Immature natural killer cell (primary cell): Measurements from ENCODE around the gene WNK1. TPM values are rescaled to one million over a fixed set of nuclear protein-coding genes. Genes with fewer than 3 reads are reported as not detected.

Experiments
- DNase-seq, 3 donors: peaks; one replicate each; pipeline ENCODE4 v3.0.0; 2022; ENCODE audit warnings: mixed read lengths in 1 of 3
- H3K27ac Mint-ChIP-seq, 6 donors: one replicate each; pipeline ENCODE4 v1.8.0; 2020; ENCODE audit warnings: mixed read lengths in 6 of 6, mild to moderate bottlenecking in 5 of 6, inconsistent platforms in 4 of 6, moderate library complexity in 3 of 6
- H3K27me3 Mint-ChIP-seq, 3 donors: one replicate each; pipeline ENCODE4 v1.8.0; 2020 to 2021; ENCODE audit warnings: low read depth in 3 of 3, mild to moderate bottlenecking in 3 of 3, mixed read lengths in 3 of 3, moderate library complexity in 3 of 3, inconsistent platforms in 1 of 3
- H3K36me3 Mint-ChIP-seq, 3 donors: one replicate each; pipeline ENCODE4 v1.8.0; 2020; ENCODE audit warnings: mixed read lengths in 3 of 3, inconsistent platforms in 2 of 3, mild to moderate bottlenecking in 2 of 3
- H3K4me1 Mint-ChIP-seq, 2 donors: one replicate each; pipeline ENCODE4 v1.8.0; 2020; ENCODE audit warnings: inconsistent platforms in 2 of 2, mild to moderate bottlenecking in 2 of 2, mixed read lengths in 2 of 2, moderate library complexity in 1 of 2
- H3K4me3 Mint-ChIP-seq, 5 donors: one replicate each; pipeline ENCODE4 v1.8.0; 2020; ENCODE audit warnings: mild to moderate bottlenecking in 5 of 5, mixed read lengths in 5 of 5, inconsistent platforms in 3 of 5, moderate library complexity in 3 of 5
- H3K9me3 Mint-ChIP-seq, 6 donors: one replicate each; pipeline ENCODE4 v1.8.0; 2020; ENCODE audit warnings: mild to moderate bottlenecking in 6 of 6, mixed read lengths in 6 of 6, inconsistent platforms in 4 of 6, moderate library complexity in 3 of 6
- polyA plus RNA-seq, 3 donors: library from polyadenylated mRNA; unstranded; fragments of 300-500 nt; fragmentation: Illumina TruSeq; gene quantifications; one replicate each; pipeline ENCODE4 v1.2.3, GENCODE V29; 2021

Gene WNK1
- polyA plus RNA-seq, 3 donors from 2014 or later = 7.5 to 46.5 (median 8.6) TPM

- peaks cover 0 to 8% (median 0%) of the 10 kb centered on the region in 3 donors for H3K27me3 Mint-ChIP-seq
- no peaks in the 10 kb centered on the region for H3K9me3 Mint-ChIP-seq
- H3K4me3 Mint-ChIP-seq = peak overlapping the region; percentile 83 to 98 (median 92)
- no peaks in the 10 kb centered on the region for H3K36me3 Mint-ChIP-seq
- DNase-seq = peak; percentile 65 to 74 (median 71)
- H3K4me1 Mint-ChIP-seq = peaks cover 38 to 45% of the 10 kb centered on the region in 2 donors
- H3K27ac Mint-ChIP-seq = peak overlapping the region; percentile 89 to 94 (median 91)
These were observed 574 bp downstream of the WNK1 start for GRCh38 chr12:752695-753610.

- H3K4me3 Mint-ChIP-seq = peak overlapping the region; percentile 83 to 98 (median 92)
- H3K4me1 Mint-ChIP-seq = peaks cover 42 to 50% of the 10 kb centered on the region in 2 donors
- H3K27me3 Mint-ChIP-seq = peaks cover 0 to 8% (median 0%) of the 10 kb centered on the region in 3 donors
- H3K36me3 Mint-ChIP-seq = peaks cover 0 to 3% (median 0%) of the 10 kb centered on the region in 3 donors
- no peaks in the 10 kb centered on the region for H3K9me3 Mint-ChIP-seq
- DNase-seq = peak; percentile 49 to 53 (median 50)
- peak overlapping the region; percentile 89 to 94 (median 91) for H3K27ac Mint-ChIP-seq
These were observed 1.5 kb downstream of the WNK1 start for GRCh38 chr12:753611-754472.

GRCh38 chr12:754473-754820 lies 2.1 kb downstream of the WNK1 start:
- Mint-ChIP-seq H3K27ac (peak overlapping the region; percentile 89 to 94 (median 91)), H3K4me1 (peaks cover 45 to 51% of the 10 kb centered on the region in 2 donors), H3K9me3 (no peaks in the 10 kb centered on the region), H3K4me3 (peak overlapping the region; percentile 83 to 98 (median 92)), H3K27me3 (peaks cover 0 to 8% (median 0%) of the 10 kb centered on the region in 3 donors), H3K36me3 (peaks cover 0 to 3% (median 0%) of the 10 kb centered on the region in 3 donors)
- DNase-seq = peak in 2 of 3 donors; percentile 6 to 19

- peaks cover 50 to 53% of the 10 kb centered on the region in 2 donors for H3K4me1 Mint-ChIP-seq
- DNase-seq = peak; percentile 27 to 46 (median 31)
- peaks cover 0 to 3% (median 0%) of the 10 kb centered on the region in 3 donors for H3K36me3 Mint-ChIP-seq
- H3K9me3 Mint-ChIP-seq = no peaks in the 10 kb centered on the region
- peaks cover 0 to 8% (median 0%) of the 10 kb centered on the region in 3 donors for H3K27me3 Mint-ChIP-seq
- peak overlapping the region; percentile 89 to 94 (median 91) for H3K27ac Mint-ChIP-seq
- H3K4me3 Mint-ChIP-seq = peak overlapping the region; percentile 83 to 98 (median 92)
These were observed 2.6 kb downstream of the WNK1 start for GRCh38 chr12:754851-755562.

GRCh38 chr12:759628-760027 lies 7.2 kb downstream of the WNK1 start:
- peak overlapping the region in 2 of 5 donors; percentile 1 to 50 for H3K4me3 Mint-ChIP-seq
- H3K27ac Mint-ChIP-seq = peak overlapping the region in 5 of 6 donors; percentile 24 to 63 (median 41)
- no peaks in the 10 kb centered on the region for H3K9me3 Mint-ChIP-seq
- peaks cover 0 to 2% (median 2%) of the 10 kb centered on the region in 3 donors for H3K27me3 Mint-ChIP-seq
- no peak for DNase-seq
- H3K36me3 Mint-ChIP-seq = peaks cover 3 to 4% (median 3%) of the 10 kb centered on the region in 3 donors
- H3K4me1 Mint-ChIP-seq = peaks cover 61 to 62% of the 10 kb centered on the region in 2 donors

GRCh38 chr12:761256-761655 lies 8.9 kb downstream of the WNK1 start:
- H3K36me3 Mint-ChIP-seq = peaks cover 3 to 7% (median 4%) of the 10 kb centered on the region in 3 donors
- H3K27ac Mint-ChIP-seq = peak overlapping the region in 3 of 6 donors; percentile 27 to 46 (median 29)
- peaks cover 50 to 58% of the 10 kb centered on the region in 2 donors for H3K4me1 Mint-ChIP-seq
- DNase-seq = no peak
- H3K4me3 Mint-ChIP-seq = no peak overlapping the region
- H3K27me3 Mint-ChIP-seq = peaks cover 0 to 3% (median 2%) of the 10 kb centered on the region in 3 donors
- H3K9me3 Mint-ChIP-seq = no peaks in the 10 kb centered on the region

GRCh38 chr12:765840-766239 lies 13.5 kb downstream of the WNK1 start:
- H3K4me1 Mint-ChIP-seq = peaks cover 41 to 71% of the 10 kb centered on the region in 2 donors
- peak overlapping the region in 2 of 6 donors; percentile 6 to 42 for H3K27ac Mint-ChIP-seq
- H3K27me3 Mint-ChIP-seq = peaks cover 0 to 3% (median 1%) of the 10 kb centered on the region in 3 donors
- peak overlapping the region in 1 of 5 donors; percentile 2 for H3K4me3 Mint-ChIP-seq
- no peaks in the 10 kb centered on the region for H3K9me3 Mint-ChIP-seq
- peaks cover 3 to 4% (median 4%) of the 10 kb centered on the region in 3 donors for H3K36me3 Mint-ChIP-seq
- no peak for DNase-seq

GRCh38 chr12:768434-768833 lies 16.1 kb downstream of the WNK1 start:
- Mint-ChIP-seq H3K27me3 (peaks cover 0 to 2% (median 1%) of the 10 kb centered on the region in 3 donors), H3K27ac (peak overlapping the region in 3 of 6 donors; percentile 18 to 70 (median 34)), H3K36me3 (peaks cover 0 to 4% (median 3%) of the 10 kb centered on the region in 3 donors), H3K9me3 (no peaks in the 10 kb centered on the region), H3K4me1 (peaks cover 38 to 83% of the 10 kb centered on the region in 2 donors), H3K4me3 (no peak overlapping the region)
- DNase-seq = no peak

GRCh38 chr12:770479-770878 lies 18.1 kb downstream of the WNK1 start:
- Mint-ChIP-seq H3K27ac (peak overlapping the region in 4 of 6 donors; percentile 17 to 40 (median 26)), H3K36me3 (peaks cover 0 to 4% (median 0%) of the 10 kb centered on the region in 3 donors), H3K4me3 (peak overlapping the region in 1 of 5 donors; percentile 19), H3K4me1 (peaks cover 43 to 93% of the 10 kb centered on the region in 2 donors), H3K9me3 (no peaks in the 10 kb centered on the region), H3K27me3 (peaks cover 0 to 2% (median 1%) of the 10 kb centered on the region in 3 donors)
- no peak for DNase-seq

GRCh38 chr12:772056-772697 lies 19.8 kb downstream of the WNK1 start:
- peak overlapping the region in 2 of 6 donors; percentile 32 to 62 for H3K27ac Mint-ChIP-seq
- peaks cover 52 to 97% of the 10 kb centered on the region in 2 donors for H3K4me1 Mint-ChIP-seq
- H3K27me3 Mint-ChIP-seq = peaks cover 0 to 4% (median 0%) of the 10 kb centered on the region in 3 donors
- no peak for DNase-seq
- no peaks in the 10 kb centered on the region for H3K36me3 Mint-ChIP-seq
- no peaks in the 10 kb centered on the region for H3K9me3 Mint-ChIP-seq
- no peak overlapping the region for H3K4me3 Mint-ChIP-seq

GRCh38 chr12:774051-774614 lies 21.8 kb downstream of the WNK1 start:
- Mint-ChIP-seq H3K36me3 (no peaks in the 10 kb centered on the region), H3K27ac (peak overlapping the region; percentile 4 to 66 (median 40)), H3K27me3 (peaks cover 0 to 3% (median 0%) of the 10 kb centered on the region in 3 donors), H3K4me1 (peaks cover 59 to 94% of the 10 kb centered on the region in 2 donors), H3K9me3 (no peaks in the 10 kb centered on the region), H3K4me3 (no peak overlapping the region)
- DNase-seq = no peak
